Measurements from ENCODE around the gene CDC42SE2.
"Not testable (repeated sequence)": the region's sequence is repeated elsewhere in the genome, so short reads cannot be mapped to it uniquely, and the experiment has no call there.

CDC42SE2 gene

DNA sequence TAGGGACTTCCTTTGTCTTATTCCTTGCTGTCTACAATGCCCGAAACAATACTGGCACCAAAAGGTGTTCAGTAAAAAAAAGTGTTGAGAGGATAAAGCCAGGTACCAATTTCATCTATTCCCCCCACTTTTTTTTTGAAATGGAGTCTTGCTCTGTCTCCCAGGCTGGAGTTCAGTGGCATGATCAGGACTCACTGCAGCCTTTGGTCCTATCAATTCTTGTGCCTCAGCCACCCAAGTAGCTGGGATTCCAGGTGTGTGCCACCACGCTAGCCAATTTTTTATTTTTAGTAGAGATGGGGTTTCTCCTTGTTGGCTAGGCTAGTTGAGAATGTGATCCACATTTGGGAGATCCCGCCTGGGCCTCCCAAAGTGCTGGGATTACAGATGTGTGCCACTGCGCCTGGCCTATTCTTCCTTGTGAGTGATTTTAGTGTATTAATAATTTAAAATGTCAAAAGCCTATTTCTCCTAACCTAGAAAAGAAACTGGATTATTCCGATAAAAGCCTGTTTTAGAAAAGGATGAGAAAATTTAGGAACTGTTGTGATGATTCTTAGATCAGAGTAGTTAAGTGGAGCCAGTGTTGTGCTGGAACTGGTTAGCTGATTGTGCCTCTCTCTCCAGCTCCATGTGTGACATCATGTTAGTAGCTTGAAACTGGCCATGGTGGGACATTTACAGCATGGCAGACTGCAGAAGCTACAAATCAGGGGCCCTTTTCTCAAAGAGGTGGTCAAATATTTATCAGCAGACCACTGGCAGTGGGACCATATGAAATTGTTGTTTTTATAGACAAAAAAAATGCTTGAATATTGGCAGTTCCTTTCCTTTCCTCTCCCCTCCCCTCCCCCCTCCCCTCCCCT lies 14.3 kb downstream of the CDC42SE2 start:
- DNase-seq (ENCODE audit: low read depth in 3 of 3): no peak

DNA sequence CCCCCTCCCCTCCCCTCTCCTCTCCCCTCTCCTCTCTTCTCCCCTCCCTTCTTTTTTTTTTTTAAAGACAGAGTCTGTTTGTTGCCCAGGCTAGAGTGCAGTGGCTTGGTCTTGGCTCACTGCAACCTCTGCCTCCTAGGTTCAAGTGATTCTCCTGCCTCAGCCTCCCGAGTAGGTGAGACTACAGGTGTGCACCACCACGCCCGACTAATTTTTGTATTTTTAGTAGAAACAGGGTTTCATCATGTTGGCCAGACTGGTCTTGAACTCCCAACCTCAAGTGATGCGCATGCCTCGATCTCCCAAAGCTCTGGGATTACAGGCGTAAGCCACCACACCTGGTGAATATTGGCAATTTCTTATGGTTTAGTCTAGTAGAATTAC lies 14.9 kb downstream of the CDC42SE2 start:
- DNase-seq (ENCODE audit: low read depth in 3 of 3): not testable (repeated sequence)

DNA sequence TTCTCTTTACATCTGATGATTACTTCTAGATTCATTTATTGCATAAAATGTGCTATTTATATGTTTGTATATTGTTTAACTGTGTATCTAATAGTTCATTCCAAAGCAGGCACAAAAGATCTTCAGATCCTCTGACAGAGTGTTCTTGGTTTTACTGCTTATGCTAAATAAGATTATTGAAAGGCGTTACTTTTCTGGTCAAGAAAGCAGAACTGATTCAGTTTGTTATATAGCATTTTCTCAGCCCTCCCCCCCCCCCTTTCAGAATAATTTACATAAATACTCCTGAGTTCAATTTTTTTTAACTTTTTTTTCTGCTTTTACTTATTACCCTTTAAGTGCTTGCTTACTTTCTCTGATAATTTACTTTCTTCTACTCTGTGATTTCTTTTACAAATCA lies 15.4 kb downstream of the CDC42SE2 start:
- no peak for DNase-seq (ENCODE audit: low read depth in 3 of 3)

DNA sequence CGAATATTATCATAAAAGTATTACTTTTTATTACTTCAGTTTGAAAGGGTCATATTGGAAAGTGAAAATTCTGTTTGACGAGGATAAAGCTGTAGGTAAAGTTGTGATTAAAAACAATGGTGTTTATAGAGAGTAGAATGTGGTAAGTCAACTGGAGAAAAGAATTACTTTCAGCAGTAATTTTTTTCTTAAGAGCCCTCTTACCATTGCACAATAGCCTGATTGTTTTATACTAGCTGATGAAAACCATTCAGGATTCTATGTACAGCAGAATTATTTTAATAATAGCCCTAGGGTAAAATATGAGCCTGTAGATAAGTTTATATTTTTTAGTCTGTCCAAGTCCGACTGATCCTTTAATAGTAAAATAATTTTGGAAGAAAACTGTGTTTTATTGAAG lies 16.6 kb downstream of the CDC42SE2 start:
- no peak for DNase-seq (ENCODE audit: low read depth in 3 of 3)

DNA sequence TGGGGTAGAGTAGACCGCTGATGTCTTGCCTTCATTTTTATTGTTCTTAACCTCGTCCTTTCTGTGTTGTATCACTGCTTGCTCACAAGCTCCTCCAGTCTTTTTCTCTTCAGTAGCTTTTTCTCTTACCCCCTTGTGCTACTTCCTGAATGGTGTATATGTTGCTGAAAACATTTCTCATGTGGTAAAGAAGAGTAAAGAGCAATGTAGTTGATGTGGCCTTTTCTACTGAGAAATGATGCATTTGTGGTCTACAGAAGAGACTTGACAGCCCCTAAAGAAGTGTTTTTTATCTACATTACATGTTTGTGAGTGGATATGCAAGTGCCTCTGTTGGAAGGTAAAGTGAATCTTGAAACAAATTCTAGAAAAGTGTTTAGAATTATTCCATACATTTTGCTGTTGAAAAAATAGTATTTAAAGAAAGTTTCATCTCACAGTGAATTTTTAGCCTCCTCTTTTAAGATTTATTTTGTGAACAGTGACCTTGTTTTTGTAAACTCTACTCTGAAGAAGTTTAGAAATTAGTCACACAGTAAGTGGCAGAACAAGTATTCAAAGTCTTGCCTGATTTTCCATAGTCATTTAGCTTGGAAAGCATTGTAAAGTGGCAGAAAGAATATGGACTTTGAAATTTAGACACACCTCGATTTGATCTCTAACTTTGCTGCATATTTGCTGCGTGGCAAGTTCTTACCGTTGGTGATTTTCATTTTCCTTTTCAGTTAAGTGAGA lies 17.4 kb downstream of the CDC42SE2 start:
- DNase-seq (ENCODE audit: low read depth in 3 of 3): no peak

DNA sequence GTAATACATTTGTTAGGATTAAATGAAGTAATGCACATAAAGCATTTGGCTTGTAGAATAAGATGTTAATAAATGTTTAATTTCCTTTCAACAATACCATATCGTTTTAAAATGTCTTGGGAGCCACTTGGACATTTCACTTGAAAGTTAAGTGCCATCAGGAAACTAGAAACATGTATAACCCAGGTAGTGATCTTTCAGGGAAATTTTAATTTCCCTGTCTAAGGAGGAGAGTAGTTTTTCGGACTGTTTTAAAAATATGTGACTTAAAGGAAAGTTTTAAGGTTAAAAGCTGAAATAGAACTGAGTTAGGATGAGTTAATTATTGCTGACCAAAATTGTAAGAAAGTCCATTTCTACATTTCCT lies 18.0 kb downstream of the CDC42SE2 start:
- no peak for DNase-seq (ENCODE audit: low read depth in 3 of 3)

DNA sequence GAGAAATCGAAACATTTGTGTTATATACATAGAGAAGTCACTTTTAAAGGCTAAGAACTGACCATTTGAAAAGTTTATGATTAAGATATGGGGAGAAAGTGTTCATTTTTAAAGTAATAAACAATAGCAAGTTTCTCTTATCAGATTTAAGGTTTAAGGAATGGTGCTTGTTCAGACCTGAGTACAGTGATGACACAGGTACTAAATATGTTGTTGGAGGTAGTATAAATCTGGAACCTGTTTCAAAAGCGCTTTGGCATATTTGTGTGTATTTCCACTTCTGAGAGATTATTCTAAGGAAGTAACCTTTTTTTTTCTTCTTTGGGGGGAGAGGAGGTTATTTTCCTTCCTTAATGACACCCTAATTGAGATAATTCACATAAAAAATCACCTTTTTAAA lies 18.4 kb downstream of the CDC42SE2 start:
- no peak for DNase-seq (ENCODE audit: low read depth in 3 of 3)

DNA sequence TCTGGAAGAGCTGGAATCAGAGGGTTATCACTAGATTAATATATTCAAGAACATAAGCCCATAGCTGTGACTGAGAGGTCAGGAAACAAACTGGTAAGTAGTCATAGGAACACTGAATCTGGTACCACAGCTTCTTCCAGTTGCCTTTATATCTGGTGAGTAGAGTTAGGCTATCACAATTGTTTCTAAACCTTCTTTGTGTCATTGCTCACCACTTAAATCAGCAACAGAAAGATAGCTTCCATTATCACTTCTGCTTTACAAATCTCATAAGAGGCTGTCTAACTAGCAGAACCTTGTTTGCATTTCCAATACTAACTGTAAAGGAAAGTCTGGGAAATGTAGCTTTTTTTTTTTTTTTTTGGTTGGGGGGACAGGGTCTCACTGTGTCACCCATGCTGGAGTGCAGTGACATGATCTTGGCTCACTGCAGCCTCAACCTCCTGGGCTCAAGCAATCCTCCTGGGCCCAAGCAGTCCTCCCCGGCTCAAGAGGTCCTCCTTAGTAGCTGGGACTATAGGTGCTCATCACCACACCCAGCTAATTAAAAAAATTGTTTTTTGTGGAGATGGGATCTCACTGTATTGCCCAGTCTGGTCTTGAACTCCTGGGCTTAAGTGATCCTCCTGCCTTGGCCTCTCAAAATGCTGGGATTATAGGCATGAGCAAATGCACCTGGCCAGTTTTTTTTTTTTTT lies 22.0 kb downstream of the CDC42SE2 start:
- no peak for DNase-seq (ENCODE audit: low read depth in 3 of 3)

DNA sequence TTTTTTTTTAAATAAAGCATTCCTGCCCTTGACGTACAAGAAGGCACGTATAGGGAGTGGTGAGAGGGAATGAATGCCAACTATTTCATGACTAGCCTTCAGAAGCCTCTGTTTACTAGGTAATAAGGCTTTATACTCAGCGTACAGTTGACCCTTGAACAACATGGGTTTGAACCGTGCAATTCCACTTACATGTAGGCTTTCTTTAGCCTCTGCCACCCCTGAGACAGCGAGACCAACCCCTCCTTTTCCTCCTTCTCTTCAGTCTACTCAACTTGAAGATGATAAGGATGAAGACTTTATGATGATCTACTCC lies 22.5 kb downstream of the CDC42SE2 start:
- DNase-seq (ENCODE audit: low read depth in 3 of 3): no peak

DNA sequence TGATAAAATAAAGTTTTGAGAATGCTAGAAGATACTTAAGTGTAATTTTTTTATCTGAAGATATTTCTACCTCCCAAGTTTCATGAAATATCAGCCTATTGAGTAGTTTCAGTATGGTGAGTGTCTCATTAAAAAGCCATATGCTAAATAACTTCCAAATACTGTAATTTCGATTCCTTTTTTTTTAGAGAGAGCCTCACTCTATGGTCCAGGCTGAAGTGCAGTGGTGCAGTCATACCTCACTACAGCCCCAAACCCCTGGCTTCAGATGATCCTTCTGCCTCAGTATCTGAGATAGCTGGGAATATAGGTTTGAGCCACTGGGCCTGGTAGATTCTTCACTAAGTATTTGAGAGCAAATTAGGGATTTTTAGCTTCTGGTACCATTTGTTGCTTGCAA lies 24.5 kb downstream of the CDC42SE2 start:
- DNase-seq (ENCODE audit: low read depth in 3 of 3): no peak

DNA sequence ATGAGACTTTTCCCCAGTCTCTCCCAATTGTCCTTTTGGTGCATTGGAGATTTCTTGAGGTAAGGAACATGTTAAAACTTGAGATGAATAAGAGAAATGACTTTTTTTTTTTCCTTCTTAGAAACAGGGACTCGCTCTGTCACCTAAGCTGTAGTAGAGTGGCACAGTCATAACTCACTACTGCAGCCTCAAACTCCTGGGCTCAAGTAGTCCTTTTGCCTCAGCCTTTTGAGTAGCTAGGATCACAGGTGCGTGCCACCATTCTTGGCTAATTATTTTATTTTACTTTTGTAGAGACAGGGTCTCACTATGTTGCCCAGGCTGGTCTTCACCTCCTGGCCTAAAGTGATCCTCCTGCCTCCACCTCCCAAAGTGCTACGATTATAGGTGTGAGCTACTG lies 25.9 kb downstream of the CDC42SE2 start:
- DNase-seq (ENCODE audit: low read depth in 3 of 3): no peak

DNA sequence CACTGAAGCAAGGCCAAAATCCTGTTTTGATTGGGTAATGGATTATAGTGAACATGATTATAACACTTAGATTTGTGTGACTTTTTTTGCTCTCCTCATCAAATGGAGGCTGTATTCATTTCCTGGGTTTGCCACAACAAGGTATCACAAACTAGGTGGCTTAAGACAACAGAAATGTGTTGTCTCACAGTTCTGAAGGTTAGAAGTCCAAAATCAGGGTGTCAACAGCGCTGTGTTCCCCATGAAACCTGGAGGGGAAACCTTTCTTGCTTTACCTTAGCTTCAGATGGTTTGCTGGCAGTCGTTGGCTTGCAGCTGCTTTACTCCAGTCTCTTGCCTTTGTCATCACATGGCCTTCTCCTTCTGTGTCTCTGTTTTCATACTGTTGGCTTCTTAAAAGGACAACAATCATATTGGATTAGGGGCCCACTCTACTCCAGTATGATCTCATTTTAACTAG lies 32.4 kb downstream of the CDC42SE2 start:
- DNase-seq (ENCODE audit: low read depth in 3 of 3): no peak

DNA sequence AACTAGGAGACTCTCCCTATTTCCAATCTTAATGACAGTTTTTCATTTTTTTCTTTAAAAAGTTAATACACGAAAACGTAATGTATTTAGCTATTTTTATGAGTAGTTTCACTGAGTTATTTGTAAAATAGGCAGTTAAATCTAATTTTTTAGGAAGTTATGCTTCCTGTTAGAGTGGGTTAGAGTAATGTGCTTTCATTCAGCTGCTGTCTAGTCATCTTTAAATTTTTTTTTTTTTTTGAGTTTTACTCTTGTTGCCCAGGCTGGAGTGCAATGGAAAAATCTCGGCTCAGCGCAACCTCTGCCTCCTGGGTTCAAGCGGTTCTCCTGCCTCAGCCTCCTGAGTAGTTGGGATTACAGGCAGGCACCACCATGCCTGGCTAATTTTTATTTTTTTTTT lies 34.0 kb downstream of the CDC42SE2 start:
- DNase-seq (ENCODE audit: low read depth in 3 of 3): no peak

DNA sequence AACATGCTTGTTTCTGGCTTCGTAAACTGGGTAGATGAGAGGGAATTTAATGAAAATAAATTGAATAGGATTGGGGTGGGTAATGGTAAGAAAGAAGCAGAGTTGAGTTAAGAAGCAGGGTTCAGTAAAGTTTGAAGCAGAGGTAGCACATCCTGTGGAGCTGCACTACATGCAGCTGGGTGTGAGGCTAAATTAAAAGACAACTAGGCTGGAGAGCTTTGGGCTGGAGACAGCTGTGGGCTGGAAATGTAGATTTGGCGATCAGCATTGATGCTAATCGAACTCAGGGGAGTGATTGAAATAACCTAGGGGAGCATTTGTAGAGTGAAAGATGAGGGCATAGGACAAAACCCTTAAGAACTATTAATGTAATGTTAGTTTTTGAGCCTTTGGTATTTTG lies 35.6 kb downstream of the CDC42SE2 start:
- DNase-seq (ENCODE audit: low read depth in 3 of 3): no peak

DNA sequence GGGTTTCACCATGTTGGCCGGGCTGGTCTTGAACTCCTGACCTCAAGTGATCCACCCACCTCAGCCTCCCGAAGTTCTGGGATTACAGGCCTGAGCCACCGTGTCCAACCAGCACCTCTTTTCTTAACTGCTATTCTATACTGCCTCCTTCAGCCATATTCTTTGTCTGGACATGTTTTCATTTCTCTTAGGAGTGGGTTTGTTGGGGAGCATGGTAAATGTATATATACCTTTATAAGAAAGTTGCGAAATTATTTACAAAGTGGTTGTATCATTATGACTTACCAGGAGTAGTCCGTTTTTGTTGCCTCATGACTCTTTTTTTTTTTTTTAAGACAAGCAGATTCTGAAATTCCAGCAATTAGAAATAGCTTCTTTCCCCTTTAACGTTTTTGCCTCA lies 38.7 kb downstream of the CDC42SE2 start:
- DNase-seq (ENCODE audit: low read depth in 3 of 3): no peak

DNA sequence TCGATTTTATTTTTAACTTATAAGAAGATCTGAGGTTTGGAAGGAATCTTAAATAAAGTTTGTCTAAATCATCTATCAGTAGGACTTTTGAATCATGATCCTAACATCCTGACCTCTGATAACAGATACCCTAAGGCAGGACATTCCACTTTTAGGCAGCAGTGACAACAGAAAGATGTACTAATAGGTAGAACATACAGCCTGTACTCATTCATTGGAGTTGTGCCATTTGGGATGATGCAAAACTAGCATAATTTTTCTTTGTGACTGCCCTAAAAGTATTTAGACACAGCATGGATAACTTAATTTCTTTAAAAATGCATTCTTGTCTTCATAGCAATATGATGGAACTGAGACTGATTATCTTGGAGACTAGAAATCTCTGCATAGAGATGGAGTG lies 39.7 kb downstream of the CDC42SE2 start:
- DNase-seq (ENCODE audit: low read depth in 3 of 3): no peak

DNA sequence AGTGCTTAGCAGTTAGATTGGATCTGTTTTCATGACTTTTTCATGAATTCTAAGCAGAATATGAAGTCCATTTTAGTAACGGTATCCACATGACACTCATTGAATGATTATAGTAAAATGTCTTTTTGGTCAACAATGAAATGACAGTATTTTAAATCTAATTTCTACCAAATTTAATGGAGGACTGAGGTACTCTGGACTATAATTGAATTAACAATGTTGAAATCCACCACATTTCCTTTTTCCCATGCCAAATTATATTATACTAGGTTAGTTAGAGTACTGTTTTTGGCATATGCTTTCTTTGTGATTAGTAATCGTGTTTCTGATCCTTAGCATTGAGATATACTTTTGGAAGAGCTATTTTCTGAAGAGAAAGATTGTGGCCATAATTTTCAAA lies 40.6 kb downstream of the CDC42SE2 start:
- DNase-seq (ENCODE audit: low read depth in 3 of 3): no peak

DNA sequence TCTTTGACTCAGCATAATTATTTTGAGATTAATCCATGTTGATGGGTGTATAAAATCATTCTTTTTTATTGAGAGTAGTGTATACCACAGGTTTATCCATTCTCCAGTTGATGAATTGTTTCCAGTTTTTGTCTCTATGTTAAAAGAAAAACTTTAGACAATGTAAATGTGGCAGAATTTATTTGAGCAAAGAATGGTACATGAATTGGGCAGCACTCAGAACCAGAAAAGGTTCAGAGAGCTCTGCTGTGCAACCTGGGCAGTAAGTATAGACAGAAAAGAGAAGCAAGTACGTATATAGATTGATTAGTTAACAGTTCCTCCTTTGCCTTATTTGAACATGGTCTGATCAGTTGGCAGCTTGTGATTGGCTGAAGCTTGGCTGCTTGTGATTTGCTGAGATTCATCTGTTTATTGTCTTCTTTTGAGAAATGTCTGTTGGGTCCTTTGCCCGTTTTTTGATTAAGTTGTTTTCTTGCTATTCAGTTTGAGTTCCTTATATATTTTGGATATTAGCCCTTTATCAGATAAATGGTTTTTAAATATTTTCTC lies 41.4 kb downstream of the CDC42SE2 start:
- no peak for DNase-seq (ENCODE audit: low read depth in 3 of 3)

DNA sequence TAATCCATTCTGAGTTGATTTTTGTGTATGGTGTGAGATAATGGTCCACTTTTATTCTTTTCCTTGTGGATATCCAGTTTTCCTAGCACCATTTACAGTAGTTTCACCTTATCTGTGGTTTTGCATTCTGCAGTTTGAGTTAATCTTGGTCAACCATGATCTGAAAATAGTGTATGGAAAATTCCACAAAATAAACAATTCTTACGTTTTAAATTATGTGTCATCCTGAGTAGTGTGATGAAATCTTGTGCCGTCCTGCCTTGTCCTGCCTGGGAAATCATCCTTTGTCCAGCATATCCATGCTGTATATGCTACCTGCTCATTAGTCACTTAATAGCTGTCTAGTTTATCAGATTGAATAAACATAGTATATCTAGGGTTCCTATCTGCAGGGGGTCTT lies 42.1 kb downstream of the CDC42SE2 start:
- DNase-seq (ENCODE audit: low read depth in 3 of 3): no peak

DNA sequence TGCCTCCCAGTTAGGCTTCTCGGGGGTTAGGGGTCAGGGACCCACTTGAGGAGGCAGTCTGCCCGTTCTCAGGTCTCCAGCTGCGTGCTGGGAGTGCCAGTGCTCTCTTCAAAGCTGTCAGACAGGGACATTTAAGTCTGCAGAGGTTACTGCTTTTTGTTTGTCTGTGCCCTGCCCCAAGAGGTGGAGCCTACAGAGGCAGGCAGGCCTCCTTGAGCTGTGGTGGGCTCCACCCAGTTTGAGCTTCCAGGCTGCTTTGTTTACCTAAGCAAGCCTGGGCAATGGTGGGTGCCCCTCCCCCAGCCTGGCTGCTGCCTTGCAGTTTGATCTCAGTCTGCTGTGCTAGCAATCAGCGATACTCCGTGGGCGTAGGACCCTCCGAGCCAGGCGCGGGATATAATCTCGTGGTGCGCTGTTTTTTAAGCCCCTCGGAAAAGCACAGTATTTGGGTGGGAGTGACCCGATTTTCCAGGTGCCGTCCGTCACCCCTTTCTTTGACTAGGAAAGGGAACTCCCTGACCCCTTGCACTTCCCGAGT lies 48.5 kb downstream of the CDC42SE2 start:
- DNase-seq (ENCODE audit: low read depth in 3 of 3): not testable (repeated sequence)

DNA sequence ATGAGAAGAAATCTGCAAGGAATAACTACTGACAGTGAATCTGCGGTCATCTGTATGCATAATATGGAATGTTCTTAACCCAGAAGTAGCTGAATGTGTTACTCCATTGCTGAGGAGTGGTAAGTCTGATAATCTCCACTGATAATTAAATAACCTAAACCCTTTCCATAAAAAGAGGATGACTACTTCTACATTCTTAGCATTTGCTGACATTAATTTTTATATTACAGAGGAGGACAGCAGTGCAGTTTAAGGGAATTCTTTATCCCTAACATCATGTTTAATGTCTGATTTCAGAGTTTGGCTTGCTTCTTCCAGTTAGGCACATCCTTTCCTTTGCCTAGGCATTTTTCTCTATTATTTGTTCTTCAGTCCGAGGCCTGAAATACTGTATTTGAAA lies 52.2 kb downstream of the CDC42SE2 start:
- no peak for DNase-seq (ENCODE audit: low read depth in 3 of 3)

DNA sequence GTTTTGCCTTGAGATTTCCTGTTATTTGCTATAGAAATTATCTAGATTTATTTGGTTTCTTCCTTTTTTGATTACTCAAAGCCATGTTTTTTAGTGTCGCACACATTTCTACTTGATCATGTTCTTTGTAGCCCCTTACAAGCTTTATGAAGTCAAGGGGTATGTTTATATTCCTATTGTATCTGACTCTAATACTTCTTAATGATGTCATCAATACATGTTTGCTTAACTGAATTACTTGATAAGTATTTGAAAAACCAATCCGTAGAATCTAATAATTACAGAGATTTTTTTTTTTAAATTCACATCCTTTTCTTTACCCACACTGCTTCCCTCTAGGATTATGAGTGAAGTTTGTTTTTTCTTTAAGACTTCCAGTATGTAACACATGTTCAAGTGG lies 53.0 kb downstream of the CDC42SE2 start:
- no peak for DNase-seq (ENCODE audit: low read depth in 3 of 3)

All from stimulated activated CD4-positive, alpha-beta T cell treated with anti-CD3 and anti-CD28 coated beads, TNF-alpha, amount 100 ng/mL, for 4 hours (primary cell).